Activated CD8-positive, alpha-beta memory T cell treated with anti-CD3 and anti-CD28 coated beads, Interleukin-2, amount 50 U/mL, for 1 hour (primary cell): ENCODE results near the gene TBCD.

Experiments used
- DNase-seq: peaks from one replicate; pipeline ENCODE4 v3.0.0-alpha.2; 2020; ENCODE audit errors: extremely low read depth

TBCD gene

DNA sequence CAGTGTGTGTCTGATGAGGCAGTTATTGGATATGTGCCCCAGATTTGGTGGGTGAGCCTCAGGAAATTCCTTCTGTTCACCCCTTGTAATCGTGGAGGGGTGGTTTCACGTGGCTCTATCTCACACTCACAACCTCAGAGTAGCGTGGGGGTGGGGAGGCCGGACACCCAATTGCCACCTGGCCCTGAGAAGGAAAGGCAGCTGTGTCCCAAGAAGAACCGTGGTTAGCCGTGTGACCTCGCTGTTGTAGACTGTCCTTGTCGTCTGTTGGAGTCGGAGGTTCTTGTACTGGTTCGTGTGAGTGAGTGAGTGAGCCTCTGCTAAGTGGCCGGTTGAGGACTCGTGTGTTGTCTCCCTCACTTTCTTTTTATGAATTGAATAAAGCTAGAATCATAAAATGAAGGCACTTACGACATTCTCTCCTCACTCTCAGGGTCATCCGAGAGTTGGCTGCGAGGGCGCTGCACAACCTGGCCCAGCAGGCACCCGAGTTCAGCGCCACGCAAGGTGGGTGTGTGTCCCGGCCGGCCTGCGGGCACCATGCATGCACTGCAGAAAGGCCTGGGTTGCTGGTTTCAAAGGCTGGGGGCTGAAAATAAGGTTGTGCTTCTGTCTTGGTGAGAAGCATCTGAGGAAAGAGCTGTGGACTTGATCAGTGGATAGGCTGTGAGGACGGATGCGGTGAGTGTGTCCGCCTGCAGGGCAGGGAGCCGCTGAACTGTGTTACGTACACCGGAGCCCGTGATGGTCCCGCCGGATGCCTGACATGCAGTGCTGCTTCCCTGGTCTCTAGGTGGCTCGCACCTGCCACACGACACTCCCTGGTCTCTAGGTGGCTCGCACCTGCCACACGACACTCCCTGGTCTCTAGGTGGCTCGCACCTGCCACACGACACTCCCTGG lies 151.4 kb downstream of the TBCD start:
- DNase-seq = no peak

GRCh38 chr17:82905130-82905529 lies 153.3 kb downstream of the TBCD start:
- no peak for DNase-seq

- no peak for DNase-seq
Measured at GRCh38 chr17:82907797-82908542, 156.1 kb downstream of the TBCD start.

GRCh38 chr17:82908543-82909160 lies 156.8 kb downstream of the TBCD start:
- no peak for DNase-seq

DNA sequence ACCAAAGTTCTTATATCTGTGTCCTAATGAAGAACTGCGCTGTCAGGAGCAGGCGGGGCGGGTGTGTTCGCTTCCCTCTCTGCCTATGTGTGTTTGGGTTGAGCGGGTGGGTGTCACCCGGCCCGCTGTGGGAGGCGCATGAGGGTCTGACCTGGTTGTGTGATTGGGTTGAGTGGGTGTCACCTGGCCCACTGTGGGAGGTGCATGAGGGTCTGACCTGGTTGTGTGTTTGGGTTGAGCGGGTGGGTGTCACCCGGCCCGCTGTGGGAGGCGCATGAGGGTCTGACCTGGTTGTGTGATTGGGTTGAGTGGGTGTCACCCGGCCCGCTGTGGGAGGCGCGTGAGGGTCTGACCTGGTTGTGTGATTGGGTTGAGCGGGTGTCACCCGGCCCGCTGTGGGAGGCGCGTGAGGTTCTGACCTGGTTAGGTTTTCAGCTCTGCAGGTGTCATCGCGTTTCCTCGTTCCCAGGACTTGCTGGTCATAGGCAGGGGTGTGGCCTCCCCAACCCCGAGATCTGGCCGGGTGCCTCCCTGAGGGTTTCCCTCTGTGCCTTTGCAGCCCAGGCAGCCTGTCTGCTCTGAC lies 157.5 kb downstream of the TBCD start:
- peak; percentile 46 for DNase-seq

GRCh38 chr17:82910041-82910481 lies 158.2 kb downstream of the TBCD start:
- DNase-seq = no peak

- DNase-seq = no peak
Measured at GRCh38 chr17:82910770-82911169, 158.9 kb downstream of the TBCD start.

DNA sequence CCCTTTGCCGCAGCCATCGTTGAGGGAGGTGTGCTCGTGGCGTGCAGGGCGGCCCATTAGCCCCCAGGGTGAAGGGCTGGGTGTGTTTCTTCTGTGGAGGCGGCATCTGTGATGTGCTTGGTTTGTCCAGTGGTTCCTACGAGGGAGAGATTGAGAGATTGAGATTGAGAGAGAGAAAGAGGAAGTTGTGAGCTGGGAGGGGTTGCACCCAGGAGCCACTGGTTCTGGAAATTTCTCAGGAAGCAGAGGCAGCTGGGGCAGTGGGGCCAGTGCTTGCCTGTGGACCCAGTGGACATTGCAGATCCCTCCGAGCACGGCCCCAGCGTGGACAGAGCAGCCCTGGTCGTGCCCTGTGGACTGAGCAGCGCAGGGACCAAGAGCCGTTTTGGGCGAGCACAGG lies 160.0 kb downstream of the TBCD start:
- no peak for DNase-seq

DNA sequence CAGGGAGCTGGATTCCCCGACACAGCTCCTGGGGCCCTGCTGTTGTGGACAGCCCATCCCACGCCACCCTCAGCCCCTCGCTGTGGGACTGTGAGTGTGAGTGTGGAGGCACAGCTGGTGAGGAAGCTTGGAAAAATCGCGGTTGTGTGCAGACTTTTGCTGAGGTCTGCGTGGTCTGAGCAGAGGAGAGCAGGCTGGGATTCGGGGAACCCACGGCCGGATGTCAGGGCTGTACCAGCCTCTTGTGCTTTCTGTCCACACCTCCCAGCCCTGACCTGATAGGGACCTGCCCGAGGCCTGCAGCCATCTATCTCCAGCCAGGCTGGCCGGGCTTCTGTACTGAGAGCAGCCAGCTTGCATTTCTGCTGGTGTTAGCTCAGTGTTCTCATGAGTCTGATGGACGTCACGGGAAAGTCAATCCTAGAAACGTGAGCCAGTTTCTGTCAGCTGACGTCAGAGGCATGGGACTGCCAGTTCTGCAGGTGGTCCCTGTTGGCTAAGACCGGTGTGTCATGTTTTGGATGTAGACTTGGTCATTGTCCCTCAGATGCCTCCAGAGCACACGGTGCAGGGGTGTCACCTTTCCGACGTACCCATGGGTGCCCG lies 160.7 kb downstream of the TBCD start:
- DNase-seq = no peak

GRCh38 chr17:82913304-82914043 lies 161.6 kb downstream of the TBCD start:
- no peak for DNase-seq

DNA sequence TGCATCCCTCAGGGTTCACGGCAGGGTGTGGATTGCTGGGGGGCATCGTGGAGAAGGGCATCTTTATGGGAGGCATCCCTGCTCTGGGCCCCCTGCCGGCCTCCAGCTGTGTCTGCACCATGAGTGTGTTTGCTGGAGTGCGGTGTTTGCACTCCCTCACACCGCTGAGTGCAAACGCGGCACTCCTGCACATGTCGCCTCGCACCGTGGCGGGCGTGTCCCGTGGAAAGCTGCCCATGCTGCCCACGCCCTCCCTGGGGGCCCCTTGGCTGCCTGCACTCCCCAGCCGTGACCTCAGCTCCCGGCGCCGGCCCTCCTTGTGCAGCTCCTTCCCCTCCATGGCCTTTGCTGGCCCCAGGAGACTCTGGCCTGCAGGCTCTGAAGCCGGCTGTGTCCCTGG lies 162.5 kb downstream of the TBCD start:
- no peak for DNase-seq

- DNase-seq = no peak
Measured at GRCh38 chr17:82915010-82915756, 163.3 kb downstream of the TBCD start.

GRCh38 chr17:82915757-82916027 lies 163.8 kb downstream of the TBCD start:
- DNase-seq = no peak

GRCh38 chr17:82917699-82918345 lies 166.0 kb downstream of the TBCD start:
- DNase-seq = no peak

DNA sequence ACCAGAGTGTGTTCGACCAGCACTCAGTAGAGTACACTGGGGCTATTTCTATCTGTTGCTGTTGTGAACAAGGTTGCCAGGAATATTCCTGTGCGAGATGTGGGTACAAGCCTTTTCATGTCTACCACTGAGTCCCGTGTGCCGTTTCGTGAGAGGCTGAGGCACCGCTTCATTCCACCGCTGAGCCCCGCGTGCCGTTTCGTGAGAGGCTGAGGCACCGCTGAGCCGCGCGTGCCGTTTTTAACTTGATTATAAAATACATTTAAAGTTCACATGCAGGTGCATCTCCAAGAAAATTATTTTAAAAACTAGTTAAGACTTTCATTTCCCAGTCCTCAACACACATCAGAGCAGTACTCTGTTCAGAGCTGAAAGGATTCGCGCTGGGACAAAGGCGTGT lies 166.6 kb downstream of the TBCD start:
- DNase-seq = no peak

- DNase-seq = no peak
Measured at GRCh38 chr17:82920150-82920549, 168.3 kb downstream of the TBCD start.

GRCh38 chr17:82920715-82921114 lies 168.8 kb downstream of the TBCD start:
- no peak for DNase-seq

GRCh38 chr17:82921426-82921825 lies 169.6 kb downstream of the TBCD start:
- DNase-seq = no peak

DNA sequence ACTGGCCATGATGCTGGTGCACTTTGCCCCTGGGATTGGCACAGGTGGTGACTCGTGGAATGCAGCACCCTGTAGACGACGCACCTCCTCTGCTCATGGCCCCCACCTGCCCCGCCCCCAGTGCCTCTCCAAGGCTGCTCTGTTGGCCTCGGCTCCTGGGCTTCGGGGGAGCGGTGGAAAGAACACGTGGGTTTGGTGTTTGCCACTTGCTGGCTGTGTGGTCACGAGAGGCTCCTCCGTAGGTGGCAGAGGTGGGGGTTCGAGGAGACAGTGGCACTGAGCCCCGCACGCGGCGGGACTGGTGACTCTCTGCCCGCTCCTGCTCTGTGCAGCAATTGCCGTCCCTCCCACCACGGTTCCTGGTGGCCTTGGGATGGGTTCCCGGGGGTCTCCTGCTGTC lies 170.8 kb downstream of the TBCD start:
- no peak for DNase-seq
